ENCODE data around the gene WDR70. TPM values are rescaled to one million over a fixed set of nuclear protein-coding genes. Genes with fewer than 3 reads are reported as not detected.
"Not testable (repeated sequence)": the region's sequence is repeated elsewhere in the genome, so short reads cannot be mapped to it uniquely, and the experiment has no call there.

WDR70 gene
- total RNA-seq (ENCODE audit: unreplicated experiment): 28.9 TPM
- long read RNA-seq, transcript WDR70-201 (18 exons, 2,983 nt): major isoform, 7 of 10 reads
- long read RNA-seq, partial matches to known transcripts: 1 of 10 reads
- long read RNA-seq, other reads (novel, unspliced or antisense): 2 of 10 reads

DNA sequence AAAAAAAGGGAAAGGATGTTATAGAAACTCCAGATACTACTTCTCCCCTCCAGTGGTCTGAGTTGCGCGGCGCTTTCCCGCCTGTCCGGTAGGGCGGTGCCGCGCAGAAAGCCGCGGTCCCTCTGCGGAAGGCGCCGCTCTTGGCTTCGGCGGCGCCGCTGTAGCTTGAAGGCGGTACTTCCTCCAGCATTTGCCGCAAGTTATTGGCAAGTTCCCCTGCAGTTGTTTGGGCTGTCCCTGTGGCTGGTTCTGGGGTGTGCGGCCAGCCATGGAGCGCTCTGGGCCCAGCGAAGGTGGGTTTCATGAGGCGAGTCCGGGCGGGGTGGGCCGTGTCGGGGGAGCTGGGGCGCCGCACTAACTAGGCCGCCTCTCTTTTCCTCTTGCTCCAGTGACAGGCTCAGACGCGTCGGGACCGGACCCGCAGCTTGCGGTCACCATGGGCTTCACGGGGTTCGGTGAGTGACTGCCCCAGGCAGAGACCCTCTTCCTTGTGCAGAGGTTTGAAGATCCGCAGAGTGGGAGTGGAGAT, at the start of gene WDR70:
Gene WDR70 (plus strand): TSS at position 219 of the 529 bp plus-strand sequence. CDS start 50 bp downstream, at position 269.
- peak within 1 kb of the TSS; percentile 30 for H3K27ac Mint-ChIP-seq (ENCODE audit: unreplicated experiment)
- not testable (repeated sequence) for H3K27me3 Mint-ChIP-seq (ENCODE audit: unreplicated experiment); H3K36me3 Mint-ChIP-seq (ENCODE audit: low read depth, unreplicated experiment); H3K4me1 Mint-ChIP-seq (ENCODE audit: unreplicated experiment); H3K9me3 Mint-ChIP-seq (ENCODE audit: unreplicated experiment)
- peak; percentile 75 for DNase-seq (ENCODE audit: low spot score)
- peak within 1 kb of the TSS; percentile 98 for H3K4me3 Mint-ChIP-seq (ENCODE audit: unreplicated experiment)

GRCh38 chr5:37334754-37335153, 44.4 kb upstream of the WDR70 start:
- not testable (repeated sequence) for H3K27ac Mint-ChIP-seq (ENCODE audit: unreplicated experiment); H3K4me3 Mint-ChIP-seq (ENCODE audit: unreplicated experiment); H3K9me3 Mint-ChIP-seq (ENCODE audit: unreplicated experiment); H3K4me1 Mint-ChIP-seq (ENCODE audit: unreplicated experiment); DNase-seq (ENCODE audit: low spot score); H3K27me3 Mint-ChIP-seq (ENCODE audit: unreplicated experiment)
- peaks cover 23% of the 10 kb centered on the region for H3K36me3 Mint-ChIP-seq (ENCODE audit: low read depth, unreplicated experiment)

- H3K36me3 Mint-ChIP-seq (ENCODE audit: low read depth, unreplicated experiment): peaks cover 17% of the 10 kb centered on the region
These were observed 36.4 kb upstream of the WDR70 start for GRCh38 chr5:37342741-37343140.

DNA sequence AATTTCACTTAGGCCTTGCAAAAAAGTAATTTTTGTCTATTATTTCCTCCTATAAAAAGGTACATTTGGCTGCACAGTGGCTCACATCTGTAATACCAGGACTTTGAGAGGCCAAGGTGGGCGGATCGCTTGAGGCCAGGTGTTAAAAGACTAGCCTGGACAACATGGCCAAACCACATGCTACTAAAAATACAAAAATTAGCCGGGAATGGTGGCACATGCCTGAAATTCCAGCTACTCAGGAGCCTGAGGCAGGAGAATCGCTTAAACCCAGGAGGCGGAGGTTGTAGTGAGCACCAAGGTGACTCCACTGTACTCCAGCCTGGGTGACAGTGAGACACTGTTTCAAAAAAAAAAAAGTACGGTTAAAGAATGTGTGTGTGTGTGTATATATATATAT, 24.0 kb upstream of the WDR70 start:
- Mint-ChIP-seq H3K27me3 (ENCODE audit: unreplicated experiment) (no peaks in the 10 kb centered on the region), H3K4me3 (ENCODE audit: unreplicated experiment) (no peak overlapping the region), H3K9me3 (ENCODE audit: unreplicated experiment) (no peaks in the 10 kb centered on the region), H3K27ac (ENCODE audit: unreplicated experiment) (no peak overlapping the region), H3K36me3 (ENCODE audit: low read depth, unreplicated experiment) (peaks cover 5% of the 10 kb centered on the region), H3K4me1 (ENCODE audit: unreplicated experiment) (no peaks in the 10 kb centered on the region)
- no peak for DNase-seq (ENCODE audit: low spot score)
- TF ChIP-seq CTCF (IDR thresholded peaks at IDR 0.05; ENCODE audit: unreplicated experiment): no peak

More at GRCh38 chr5:37342741-37343140, 36.4 kb upstream of the WDR70 start:
- H3K4me1 Mint-ChIP-seq (ENCODE audit: unreplicated experiment); H3K27me3 Mint-ChIP-seq (ENCODE audit: unreplicated experiment); H3K9me3 Mint-ChIP-seq (ENCODE audit: unreplicated experiment); H3K27ac Mint-ChIP-seq (ENCODE audit: unreplicated experiment); DNase-seq (ENCODE audit: low spot score); H3K4me3 Mint-ChIP-seq (ENCODE audit: unreplicated experiment): not testable (repeated sequence)

GRCh38 chr5:37370550-37370863, 8.6 kb upstream of the WDR70 start:
- Mint-ChIP-seq H3K4me3 (ENCODE audit: unreplicated experiment) (peak overlapping the region; percentile 98), H3K27me3 (ENCODE audit: unreplicated experiment) (peaks cover 6% of the 10 kb centered on the region), H3K27ac (ENCODE audit: unreplicated experiment) (peak overlapping the region; percentile 94), H3K4me1 (ENCODE audit: unreplicated experiment) (peaks cover 21% of the 10 kb centered on the region), H3K36me3 (ENCODE audit: low read depth, unreplicated experiment) (peaks cover 5% of the 10 kb centered on the region), H3K9me3 (ENCODE audit: unreplicated experiment) (no peaks in the 10 kb centered on the region)
- no peak for DNase-seq (ENCODE audit: low spot score)
- TF ChIP-seq CTCF (IDR thresholded peaks at IDR 0.05; ENCODE audit: unreplicated experiment): no peak

GRCh38 chr5:37370864-37371726, 8.0 kb upstream of the WDR70 start, which contains the start of gene NUP155:
TSS of gene NUP155 (minus strand) at chr5:37371106. CDS start at chr5:37370977, 129 bp downstream.
- peak; percentile 84 for DNase-seq (ENCODE audit: low spot score)
- H3K27ac Mint-ChIP-seq (ENCODE audit: unreplicated experiment): peak within 1 kb of the TSS; percentile 94

More at GRCh38 chr5:37370864-37371726, 8.0 kb upstream of the WDR70 start, which contains the start of gene NUP155:
- peaks cover 6% of the 10 kb centered on the region for H3K27me3 Mint-ChIP-seq (ENCODE audit: unreplicated experiment)
- peak within 1 kb of the TSS; percentile 98 for H3K4me3 Mint-ChIP-seq (ENCODE audit: unreplicated experiment)
- H3K4me1 Mint-ChIP-seq (ENCODE audit: unreplicated experiment): peaks cover 21% of the 10 kb centered on the region
- H3K9me3 Mint-ChIP-seq (ENCODE audit: unreplicated experiment): no peaks in the 10 kb centered on the region
- TF ChIP-seq CTCF (IDR thresholded peaks at IDR 0.05; ENCODE audit: unreplicated experiment): no peak
- peaks cover 5% of the 10 kb centered on the region for H3K36me3 Mint-ChIP-seq (ENCODE audit: low read depth, unreplicated experiment)

Data from endothelial cell (in vitro differentiated cells).